Activated CD4-positive, CD25-positive, alpha-beta regulatory T cell (primary cell): ENCODE measurements around the gene PPFIA4.
A peak's percentile ranks its signal among the peaks of the same experiment; 100 is the strongest.
"Not testable (repeated sequence)": the region's sequence is repeated elsewhere in the genome, so short reads cannot be mapped to it uniquely, and the experiment has no call there.

Experiments
- DNase-seq, 4 experiments: peaks; one replicate each; lab custom pipeline; 2025; lab: John Stamatoyannopoulos, UW

Gene PPFIA4

DNA sequence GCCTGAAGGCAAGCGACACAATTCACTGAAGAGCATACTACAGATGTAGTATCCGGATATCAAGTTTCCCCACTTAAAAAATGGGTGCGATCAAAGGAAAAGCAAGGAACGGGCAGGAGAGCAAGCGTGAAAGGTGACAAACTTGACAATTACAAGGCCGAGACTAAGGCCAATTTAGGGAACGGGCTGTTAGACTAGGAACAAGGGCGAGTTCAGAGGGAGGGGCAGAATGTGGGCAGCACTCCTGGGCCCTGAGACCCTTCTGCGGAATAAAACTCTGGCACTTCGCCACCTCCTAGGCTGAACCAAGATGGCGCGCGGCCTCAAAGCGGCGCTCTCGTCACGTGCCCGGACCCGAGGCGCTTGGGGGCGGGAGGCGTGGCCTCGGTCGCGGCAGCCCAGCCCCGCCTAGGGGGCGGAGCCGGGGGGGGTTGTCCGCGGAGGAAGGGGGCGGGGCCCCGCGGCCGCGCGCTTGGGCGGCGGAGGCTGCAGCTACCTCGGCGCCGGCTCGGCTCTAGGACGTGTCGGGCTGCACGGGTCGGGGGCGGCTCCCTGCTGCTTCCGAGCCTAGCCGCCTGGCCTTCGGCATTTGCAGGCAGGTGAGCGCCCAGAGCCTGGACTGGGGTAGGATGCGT is at the start of gene PPFIA4:
PPFIA4 (plus strand) TSS at position 461 of the 635 bp plus-strand sequence. CDS start 12,518 bp downstream, outside the sequence.
- peak; percentile 65 to 78 (median 70) for DNase-seq

DNA sequence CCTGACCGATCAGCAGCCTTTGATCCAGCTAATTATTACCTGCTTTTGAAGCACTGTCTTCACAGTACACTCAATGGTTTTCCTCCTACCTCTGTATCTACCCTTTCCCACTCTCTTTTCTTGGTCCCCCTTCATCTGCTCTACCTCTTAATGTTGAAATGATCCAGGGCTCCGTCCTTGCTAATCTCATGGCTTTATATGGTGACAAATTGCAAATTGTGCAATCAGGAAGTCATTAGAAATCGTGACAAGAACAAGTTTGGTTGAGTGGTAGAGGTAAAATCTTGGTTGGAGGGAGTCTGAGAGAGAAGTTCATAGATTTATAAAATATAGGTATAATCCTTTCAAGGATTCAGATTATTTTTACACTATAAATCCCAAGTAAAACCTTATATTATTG is 49.7 kb upstream of the PPFIA4 start:
- no peak for DNase-seq

DNA sequence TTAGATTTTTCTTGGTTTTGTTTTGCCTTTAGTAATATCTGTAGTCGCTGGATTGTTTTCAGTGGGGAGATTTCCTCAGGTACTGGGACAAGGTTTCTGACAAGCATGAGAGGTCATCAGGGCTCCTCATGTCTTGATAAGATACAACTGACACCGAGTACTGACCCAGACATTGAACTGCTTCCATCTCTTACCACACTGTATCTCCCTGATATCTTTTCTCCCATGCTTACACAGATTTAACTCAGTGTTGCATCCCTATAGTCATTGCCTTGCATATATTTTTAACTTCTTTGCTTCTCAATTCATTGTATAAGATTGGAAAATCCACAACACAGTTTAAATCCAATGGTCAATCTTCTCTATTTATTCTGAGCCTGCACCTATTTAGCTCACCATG is 46.8 kb upstream of the PPFIA4 start:
- DNase-seq: no peak

DNA sequence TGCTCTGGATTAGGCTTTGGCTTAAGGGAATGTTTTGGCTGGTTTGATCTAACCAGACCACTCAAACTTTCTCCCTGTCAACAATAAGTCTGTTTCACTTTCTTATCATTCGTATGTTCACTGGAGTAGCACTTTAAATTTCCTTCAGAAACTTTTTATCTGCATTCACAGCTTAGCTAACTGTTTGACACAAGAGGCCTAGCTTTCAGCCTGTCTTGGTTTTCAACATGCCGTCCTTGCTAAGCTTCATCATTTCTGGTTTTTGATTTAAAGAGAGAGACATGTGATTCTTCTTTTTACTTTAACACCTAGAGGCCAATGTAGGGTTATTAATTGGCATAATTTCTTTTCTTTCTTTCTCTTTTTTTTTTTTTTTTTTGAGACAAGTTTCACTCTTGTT is 44.4 kb upstream of the PPFIA4 start:
- no peak for DNase-seq

DNA sequence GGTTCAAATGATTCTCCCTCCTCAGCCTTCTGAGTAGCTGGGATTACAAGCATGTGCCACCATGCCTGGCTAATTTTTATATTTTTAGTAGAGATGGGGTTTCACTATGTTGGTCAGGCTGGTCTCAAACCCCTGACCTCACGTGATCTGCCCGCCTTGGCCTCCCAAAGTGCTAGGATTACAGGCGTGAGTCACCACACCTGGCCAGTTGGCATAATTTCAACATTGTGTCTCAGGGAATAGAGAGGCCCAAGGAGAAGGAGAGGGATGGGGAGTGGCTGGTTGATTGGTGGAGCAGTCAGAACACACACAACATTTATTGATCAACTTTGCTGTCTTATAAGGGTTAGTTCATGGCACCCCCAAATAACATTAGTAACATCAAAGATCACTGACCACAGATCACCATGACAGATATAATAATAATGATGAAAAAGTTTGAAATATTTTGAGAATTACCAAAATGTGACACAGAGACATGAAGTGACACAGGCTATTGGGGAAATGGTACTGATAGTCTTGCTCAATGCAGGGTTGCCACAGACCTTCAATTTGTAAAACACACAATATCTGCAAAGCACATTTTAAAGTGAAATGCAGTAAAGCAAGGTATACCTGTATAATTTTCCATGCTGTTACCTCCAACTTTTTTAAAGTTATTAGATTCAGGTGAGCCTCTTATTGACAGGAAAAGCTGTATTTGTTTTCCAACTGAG is 43.4 kb upstream of the PPFIA4 start:
- no peak for DNase-seq

DNA sequence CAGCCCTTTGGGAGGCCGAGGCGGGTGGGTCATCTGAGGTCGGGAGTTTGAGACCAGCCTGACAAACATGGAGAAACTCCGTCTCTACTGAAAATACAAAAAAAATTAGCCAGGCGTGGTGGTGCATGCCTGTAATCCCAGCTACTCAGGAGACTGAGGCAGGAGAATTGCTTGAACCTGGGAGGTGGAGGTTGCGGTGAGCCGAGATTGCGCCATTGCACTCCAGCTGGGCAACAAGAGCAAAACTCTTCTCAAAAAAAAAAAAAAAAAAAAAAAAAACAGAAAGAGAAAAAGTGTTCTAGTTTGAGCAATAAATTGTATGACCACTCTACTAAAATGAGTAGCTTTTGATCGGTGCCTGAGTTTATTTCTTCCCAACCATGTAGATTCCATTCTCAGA is 40.2 kb upstream of the PPFIA4 start:
- DNase-seq: not testable (repeated sequence)

DNA sequence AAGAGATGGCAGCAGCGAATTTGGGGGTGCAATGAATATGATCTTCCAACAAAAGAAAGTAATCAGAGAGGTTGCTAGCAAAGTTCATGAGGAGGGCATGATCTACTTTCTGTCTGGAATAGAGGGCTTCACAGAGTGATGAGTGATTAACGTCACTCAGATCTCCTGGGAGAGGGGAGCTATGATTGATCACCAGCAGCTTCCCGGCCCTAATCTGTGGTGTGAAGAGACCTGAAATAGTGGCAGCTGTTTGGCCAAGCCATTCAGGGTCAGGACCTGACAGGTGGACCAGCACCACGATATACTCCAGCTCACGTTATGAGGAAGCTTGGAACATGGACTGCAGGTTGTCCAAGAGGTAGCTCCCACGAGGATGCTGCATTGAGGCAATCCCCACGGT is 39.0 kb upstream of the PPFIA4 start:
- DNase-seq: no peak

GRCh38 chr1:202987922-202988583 is 38.2 kb upstream of the PPFIA4 start:
- DNase-seq: no peak

DNA sequence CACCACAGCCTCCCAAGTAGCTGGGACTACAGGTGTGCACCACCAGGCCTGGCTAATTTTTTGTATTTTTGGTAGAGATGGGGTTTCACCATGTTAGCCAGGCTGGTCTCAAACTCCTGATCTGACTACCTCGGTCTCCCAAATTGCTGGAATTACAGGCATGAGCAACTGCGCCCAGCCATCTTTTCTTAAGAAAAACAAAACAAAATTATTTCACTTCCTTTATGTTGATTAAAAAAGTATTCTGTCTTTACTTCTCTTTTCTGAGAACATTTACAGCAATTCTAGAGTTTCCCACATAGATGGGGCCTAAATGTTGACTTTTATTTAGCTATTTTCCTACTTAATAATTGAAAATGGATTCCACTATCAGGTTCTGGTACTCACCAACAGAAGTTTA is 36.4 kb upstream of the PPFIA4 start:
- no peak for DNase-seq

- DNase-seq: no peak
These were observed 35.2 kb upstream of the PPFIA4 start for GRCh38 chr1:202991112-202991511.

DNA sequence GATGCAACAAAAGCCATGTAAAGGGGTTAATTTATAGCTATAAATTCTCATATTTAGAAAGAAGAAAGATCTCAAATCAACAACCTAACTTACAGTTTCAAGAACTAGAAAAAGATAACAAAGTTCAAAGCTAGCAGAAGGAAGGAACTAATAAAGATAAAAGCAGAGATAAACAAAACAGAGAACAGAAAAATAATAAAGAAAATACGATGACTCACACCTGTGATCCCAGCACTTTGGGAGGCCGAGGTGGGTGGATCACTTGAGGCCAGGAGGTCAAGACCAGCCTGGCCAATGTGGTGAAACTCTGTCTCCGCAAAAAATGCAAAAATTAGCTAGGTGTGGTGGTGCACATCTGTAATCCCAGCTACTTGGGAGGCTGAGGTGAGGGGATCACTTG is 31.5 kb upstream of the PPFIA4 start:
- DNase-seq: no peak

DNA sequence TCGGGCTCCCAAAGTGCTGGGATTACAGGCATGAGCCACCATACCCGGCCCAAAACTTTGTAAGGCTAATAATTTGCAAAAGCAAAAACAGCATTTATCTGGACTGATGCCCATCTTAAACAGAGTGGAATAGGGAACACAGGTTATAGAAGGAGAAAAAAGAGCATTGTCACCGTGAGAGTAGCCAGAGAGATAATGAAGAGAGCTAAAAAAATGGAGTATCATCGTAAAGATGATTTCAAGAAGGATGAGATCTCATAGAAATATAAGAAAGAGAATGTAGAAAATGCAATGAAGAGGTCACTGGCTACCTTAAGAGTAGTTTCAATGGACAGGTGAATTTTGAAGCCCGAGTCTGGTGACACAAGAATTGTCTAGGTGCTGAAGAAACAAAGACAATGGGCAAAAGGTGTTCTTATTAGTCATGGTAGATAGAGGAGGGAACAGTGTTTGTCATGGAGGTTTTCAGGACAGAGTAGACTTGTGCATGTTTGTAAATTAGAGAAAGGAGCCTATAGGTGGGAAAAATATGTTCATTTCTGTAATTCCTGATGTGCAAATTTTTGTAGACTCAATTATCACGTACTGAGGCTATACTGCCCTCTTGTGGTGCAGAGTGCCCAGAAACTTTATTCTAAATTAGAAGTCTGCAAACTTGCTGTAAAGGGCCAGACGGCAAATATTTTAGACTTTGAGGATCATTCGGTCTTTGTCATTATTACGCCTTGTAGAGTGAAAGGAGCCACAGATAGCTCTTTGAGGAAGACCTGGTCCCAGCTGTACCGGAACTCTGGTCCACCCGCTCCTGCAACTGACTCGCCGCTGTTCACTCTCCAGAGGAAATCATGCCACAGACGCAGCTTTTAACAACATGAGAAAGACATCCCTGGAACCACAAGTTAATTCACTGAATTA is 27.2 kb upstream of the PPFIA4 start:
- DNase-seq: peak; percentile 11 to 43 (median 22)

DNA sequence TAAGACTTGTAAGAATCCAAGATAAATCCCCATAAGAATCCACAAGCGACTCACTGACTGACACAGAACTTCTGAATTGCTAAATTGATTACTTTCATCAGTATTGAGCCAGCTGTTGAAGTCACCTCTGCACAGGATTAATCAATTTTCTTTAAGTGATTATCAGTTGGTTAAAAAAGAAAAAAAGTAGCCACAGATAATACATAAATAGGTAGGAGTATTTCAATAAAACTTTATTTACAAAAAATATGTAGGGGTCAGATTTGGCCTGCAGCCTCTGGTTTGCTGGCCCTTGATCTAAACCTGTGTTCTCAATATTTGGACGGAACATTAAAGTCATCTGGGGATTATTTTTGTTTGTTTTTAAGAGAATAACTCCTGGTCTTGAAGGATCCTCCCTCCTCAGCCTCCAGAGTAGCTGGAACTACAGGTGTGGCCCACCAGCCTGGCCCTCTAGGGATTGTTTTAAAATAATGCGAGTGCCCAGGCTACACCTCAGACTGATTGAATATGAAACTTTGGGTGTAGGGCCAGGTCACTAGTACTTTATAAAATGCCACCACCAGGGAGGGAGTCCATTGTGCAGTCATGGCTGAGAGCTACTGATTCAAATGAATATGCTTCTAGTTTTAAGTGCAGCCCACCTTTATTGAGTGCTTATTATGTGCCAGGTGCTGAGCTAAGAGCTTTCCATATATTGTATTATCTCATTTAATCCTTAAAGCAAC is 25.9 kb upstream of the PPFIA4 start:
- no peak for DNase-seq

- no peak for DNase-seq
These were observed 24.3 kb upstream of the PPFIA4 start for GRCh38 chr1:203001986-203002385.

DNA sequence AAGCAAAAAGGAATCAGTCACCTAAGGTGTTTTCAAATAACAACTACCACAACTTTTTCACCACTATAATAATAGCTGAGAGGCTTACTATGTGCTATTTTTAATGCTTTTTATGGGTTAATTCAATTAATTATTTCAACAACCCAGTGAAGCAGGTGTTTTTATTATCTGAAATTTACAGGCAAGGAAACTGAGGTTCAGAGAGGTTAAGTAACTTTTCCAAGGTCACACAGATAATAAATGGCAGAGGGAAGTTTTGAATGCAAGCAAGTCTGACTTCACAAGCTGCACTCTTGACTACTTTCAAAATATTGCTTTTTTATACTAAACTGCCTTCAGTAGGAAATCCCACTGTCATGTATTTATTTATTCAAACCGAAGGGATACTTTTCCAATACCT is 23.3 kb upstream of the PPFIA4 start:
- DNase-seq: no peak

GRCh38 chr1:203005395-203006142 is 20.7 kb upstream of the PPFIA4 start:
- not testable (repeated sequence) for DNase-seq

GRCh38 chr1:203006948-203007871 is 19.1 kb upstream of the PPFIA4 start, which contains the start of gene TMEM183A:
TMEM183A (plus strand) TSS chr1:203007374; CDS start chr1:203007466, 92 bp downstream.
- peak; percentile 78 to 89 (median 87) for DNase-seq

DNA sequence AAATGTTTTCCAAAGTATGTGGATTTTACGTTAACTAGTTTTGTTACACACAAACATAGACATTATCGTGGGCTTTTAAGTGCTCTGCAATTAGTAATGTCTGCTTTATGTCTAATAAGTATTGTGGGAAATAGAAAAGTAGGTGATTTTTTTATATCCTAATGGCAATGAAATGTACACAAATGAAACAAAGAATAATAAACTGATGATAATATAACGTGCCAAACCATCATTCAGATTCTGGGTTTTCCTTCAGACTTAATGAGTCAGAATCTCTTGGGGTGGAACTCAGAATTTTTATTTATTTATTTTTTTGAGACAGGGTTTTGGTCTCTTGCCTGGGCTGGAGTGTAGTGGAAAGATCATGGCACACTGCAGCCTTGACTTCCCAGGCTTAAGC is 17.1 kb upstream of the PPFIA4 start:
- no peak for DNase-seq

- DNase-seq: no peak
These were observed 14.7 kb upstream of the PPFIA4 start for GRCh38 chr1:203011582-203011981.
